ENCODE measurements around the gene OCEL1.
"Not testable (repeated sequence)": the region's sequence is repeated elsewhere in the genome, so short reads cannot be mapped to it uniquely, and the experiment has no call there.

OCEL1 gene

GRCh38 chr19:17266026-17266425 lies 40.0 kb downstream of the OCEL1 start:
- DNase-seq = no peak

- DNase-seq = no peak
Observed at GRCh38 chr19:17266589-17266974, 40.6 kb downstream of the OCEL1 start.

GRCh38 chr19:17266975-17267788 lies 41.2 kb downstream of the OCEL1 start, which contains the start of gene BABAM1:
Gene BABAM1, plus strand, starts transcription at chr19:17267443. Its CDS starts 1,364 bp downstream, at chr19:17268807.
- peak; percentile 73 to 100 (median 94) for DNase-seq

GRCh38 chr19:17268754-17269153 lies 42.7 kb downstream of the OCEL1 start:
- DNase-seq = no peak

GRCh38 chr19:17274892-17275291 lies 48.9 kb downstream of the OCEL1 start:
- not testable (repeated sequence) for DNase-seq

GRCh38 chr19:17275441-17276175 lies 49.6 kb downstream of the OCEL1 start:
- no peak for DNase-seq

Data from C1 segment of cervical spinal cord (tissue), 14 donors.